Measurements from ENCODE around the gene CCDC183.
"Not testable (repeated sequence)": the region's sequence is repeated elsewhere in the genome, so short reads cannot be mapped to it uniquely, and the experiment has no call there.

The CCDC183 gene

DNA sequence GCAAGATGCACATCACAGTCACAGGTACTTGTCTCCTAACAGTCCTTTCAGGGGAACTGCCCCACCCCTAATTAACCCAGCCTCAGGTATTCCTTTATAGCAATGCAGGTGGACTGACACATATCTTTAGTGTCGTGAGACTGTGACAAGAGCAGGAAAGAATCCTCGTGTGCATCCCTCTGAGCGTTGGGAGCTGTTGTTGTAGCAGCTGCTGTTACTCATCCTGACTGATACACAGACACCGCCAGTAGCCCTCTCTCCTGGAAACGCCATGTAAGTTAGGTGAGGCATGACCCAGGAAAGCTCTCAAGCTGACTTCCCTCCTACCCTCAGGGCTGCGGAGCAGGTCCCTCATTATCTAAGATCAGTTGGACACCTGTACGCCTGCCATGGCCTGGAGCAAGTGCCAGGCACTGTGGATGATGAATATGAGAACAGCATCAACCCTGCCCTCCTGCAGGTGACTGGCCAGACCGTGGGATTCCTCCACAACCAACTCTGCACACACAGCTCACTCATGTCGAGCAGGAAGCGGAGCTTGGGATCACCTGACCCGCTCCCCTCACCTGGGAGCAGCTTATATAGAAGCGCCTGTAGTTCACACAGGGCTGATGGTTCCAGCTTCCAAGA lies 21.6 kb upstream of the CCDC183 start:
- H3K27me3 ChIP-seq (ENCODE audit: insufficient read depth, low read length): peaks cover 20% of the 10 kb centered on the region
- H3K4me3 ChIP-seq (ENCODE audit: low read length): no peak overlapping the region
- H3K4me1 ChIP-seq (ENCODE audit: insufficient read depth, low read length): no peaks in the 10 kb centered on the region
- no peaks in the 10 kb centered on the region for H3K36me3 ChIP-seq (ENCODE audit: insufficient read depth, low read depth, low read length)
- H3K9ac ChIP-seq (ENCODE audit: low read depth, low read length): no peak overlapping the region
- peaks cover 6% of the 10 kb centered on the region; the same call in 1 of the 2 replicates for H3K9me3 ChIP-seq (ENCODE audit: insufficient read depth, low read depth, low read length)
- H3K27ac ChIP-seq (ENCODE audit: low read length): no peak overlapping the region

DNA sequence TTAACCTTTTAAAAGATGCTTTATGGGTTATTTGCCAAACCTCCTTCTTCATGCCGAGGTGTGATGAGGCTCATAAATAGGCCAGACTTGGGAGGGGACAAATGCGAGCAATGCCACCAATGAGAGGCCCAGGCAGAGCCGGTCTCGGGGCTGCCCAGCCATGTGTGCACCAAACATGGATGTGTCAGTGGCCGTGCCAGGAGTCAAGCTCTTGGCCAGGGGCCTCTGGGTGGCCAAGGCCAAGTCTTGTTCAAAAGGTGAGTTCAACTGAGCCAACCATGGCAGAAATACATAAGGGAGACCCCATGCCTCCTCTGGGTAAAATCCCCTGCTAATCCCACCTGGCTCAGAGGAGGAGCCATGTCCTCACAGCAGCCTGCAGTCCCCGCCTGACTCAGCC lies 20.9 kb upstream of the CCDC183 start:
- Histone ChIP-seq H3K27me3 (ENCODE audit: insufficient read depth, low read length) (peaks cover 20% of the 10 kb centered on the region), H3K4me3 (ENCODE audit: low read length) (no peak overlapping the region), H3K27ac (ENCODE audit: low read length) (no peak overlapping the region), H3K36me3 (ENCODE audit: insufficient read depth, low read depth, low read length) (no peaks in the 10 kb centered on the region), H3K9me3 (ENCODE audit: insufficient read depth, low read depth, low read length) (peaks cover 6% of the 10 kb centered on the region; the same call in 1 of the 2 replicates), H3K9ac (ENCODE audit: low read depth, low read length) (no peak overlapping the region), H3K4me1 (ENCODE audit: insufficient read depth, low read length) (no peaks in the 10 kb centered on the region)

DNA sequence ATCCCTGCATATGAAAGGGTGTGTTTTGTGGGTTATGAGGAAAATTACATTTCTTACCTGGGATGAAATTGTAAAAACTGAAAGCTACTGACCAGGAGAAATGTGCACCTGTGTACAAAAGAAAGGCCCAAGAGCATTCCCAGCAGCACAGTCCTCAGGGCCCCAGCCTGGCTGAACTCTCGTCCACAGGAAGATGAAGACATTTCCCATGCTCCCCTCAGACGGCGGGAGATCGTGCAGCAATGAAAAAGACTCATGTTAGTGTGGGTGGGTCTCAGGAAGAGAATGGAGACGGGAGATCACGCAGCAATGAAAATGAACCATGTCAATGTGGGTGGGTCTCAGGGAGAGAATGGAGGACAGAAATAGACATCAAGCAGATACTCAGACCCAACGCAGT lies 19.2 kb upstream of the CCDC183 start:
- no peaks in the 10 kb centered on the region for H3K36me3 ChIP-seq (ENCODE audit: insufficient read depth, low read depth, low read length)
- peaks cover 6% of the 10 kb centered on the region; the same call in 1 of the 2 replicates for H3K9me3 ChIP-seq (ENCODE audit: insufficient read depth, low read depth, low read length)
- no peak overlapping the region for H3K27ac ChIP-seq (ENCODE audit: low read length)
- H3K27me3 ChIP-seq (ENCODE audit: insufficient read depth, low read length): peaks cover 20% of the 10 kb centered on the region
- no peaks in the 10 kb centered on the region for H3K4me1 ChIP-seq (ENCODE audit: insufficient read depth, low read length)
- no peak overlapping the region for H3K4me3 ChIP-seq (ENCODE audit: low read length)
- H3K9ac ChIP-seq (ENCODE audit: low read depth, low read length): no peak overlapping the region

DNA sequence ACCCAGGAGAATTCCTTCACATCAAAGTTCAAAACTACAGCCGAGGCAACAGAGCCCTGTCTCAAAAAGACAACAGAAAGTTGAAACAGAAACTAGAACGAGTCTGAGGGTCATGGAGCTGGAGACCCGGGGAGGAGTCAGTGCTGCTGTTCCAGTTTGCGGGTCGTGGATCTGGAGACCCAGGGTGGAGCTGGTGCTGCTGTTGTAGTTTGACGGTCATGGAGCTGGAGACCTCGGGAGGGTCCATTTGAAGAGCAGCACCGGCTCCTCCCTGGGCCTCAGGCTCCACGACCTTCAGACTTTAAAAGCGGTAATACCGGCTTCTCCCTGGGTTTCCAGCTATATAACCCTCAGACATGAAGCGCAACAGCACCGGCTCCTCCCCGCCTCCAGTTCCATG lies 18.8 kb upstream of the CCDC183 start:
- Histone ChIP-seq H3K4me1 (ENCODE audit: insufficient read depth, low read length) (no peaks in the 10 kb centered on the region), H3K9ac (ENCODE audit: low read depth, low read length) (no peak overlapping the region), H3K27me3 (ENCODE audit: insufficient read depth, low read length) (peaks cover 20% of the 10 kb centered on the region), H3K4me3 (ENCODE audit: low read length) (no peak overlapping the region), H3K36me3 (ENCODE audit: insufficient read depth, low read depth, low read length) (no peaks in the 10 kb centered on the region), H3K9me3 (ENCODE audit: insufficient read depth, low read depth, low read length) (peaks cover 6% of the 10 kb centered on the region; the same call in 1 of the 2 replicates), H3K27ac (ENCODE audit: low read length) (no peak overlapping the region)

DNA sequence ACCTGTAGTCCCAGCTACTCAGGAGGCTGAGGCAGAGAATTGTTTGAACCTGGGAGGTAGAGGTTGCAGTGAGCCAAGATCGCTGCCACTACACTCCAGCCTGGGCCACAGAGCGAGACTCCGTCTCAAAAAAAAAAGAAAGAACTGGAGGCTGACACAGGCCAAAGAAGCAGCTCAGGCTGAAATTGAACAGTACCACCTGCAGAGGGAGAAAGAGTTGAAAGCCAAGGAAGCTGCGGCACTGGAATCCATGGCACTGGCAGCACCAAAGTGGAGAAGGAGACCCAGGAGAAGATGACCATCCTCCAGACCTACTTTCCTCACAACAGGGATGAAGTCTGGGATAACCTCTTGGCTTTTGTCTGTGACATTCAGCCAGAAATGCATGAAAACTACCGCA lies 16.3 kb upstream of the CCDC183 start:
- Histone ChIP-seq H3K4me3 (ENCODE audit: low read length) (no peak overlapping the region), H3K27ac (ENCODE audit: low read length) (no peak overlapping the region), H3K4me1 (ENCODE audit: insufficient read depth, low read length) (no peaks in the 10 kb centered on the region), H3K36me3 (ENCODE audit: insufficient read depth, low read depth, low read length) (no peaks in the 10 kb centered on the region), H3K9ac (ENCODE audit: low read depth, low read length) (no peak overlapping the region), H3K9me3 (ENCODE audit: insufficient read depth, low read depth, low read length) (no peaks in the 10 kb centered on the region), H3K27me3 (ENCODE audit: insufficient read depth, low read length) (peaks cover 20% of the 10 kb centered on the region)

DNA sequence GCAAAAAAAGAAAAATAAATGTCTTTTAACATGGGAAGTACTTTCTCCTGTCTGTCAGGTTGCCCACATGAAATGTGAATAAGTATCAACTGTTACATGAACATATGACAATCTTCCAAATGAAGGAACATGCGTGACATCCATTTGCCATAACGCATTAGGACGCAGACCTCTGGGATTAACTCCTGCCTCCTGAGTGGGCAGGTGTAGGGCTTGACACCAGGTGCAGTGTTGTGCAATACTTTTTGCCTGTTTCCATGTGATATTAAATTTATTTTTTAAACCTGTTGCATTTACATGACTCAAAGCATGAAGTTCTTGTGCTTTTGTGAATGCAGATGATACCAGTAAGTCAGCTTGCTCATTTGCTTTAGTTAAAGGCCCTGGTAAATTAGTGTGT lies 13.7 kb upstream of the CCDC183 start:
- Histone ChIP-seq H3K4me1 (ENCODE audit: insufficient read depth, low read length) (no peaks in the 10 kb centered on the region), H3K27ac (ENCODE audit: low read length) (no peak overlapping the region), H3K9ac (ENCODE audit: low read depth, low read length) (no peak overlapping the region), H3K27me3 (ENCODE audit: insufficient read depth, low read length) (peaks cover 16% of the 10 kb centered on the region), H3K9me3 (ENCODE audit: insufficient read depth, low read depth, low read length) (no peaks in the 10 kb centered on the region), H3K4me3 (ENCODE audit: low read length) (no peak overlapping the region), H3K36me3 (ENCODE audit: insufficient read depth, low read depth, low read length) (no peaks in the 10 kb centered on the region)

DNA sequence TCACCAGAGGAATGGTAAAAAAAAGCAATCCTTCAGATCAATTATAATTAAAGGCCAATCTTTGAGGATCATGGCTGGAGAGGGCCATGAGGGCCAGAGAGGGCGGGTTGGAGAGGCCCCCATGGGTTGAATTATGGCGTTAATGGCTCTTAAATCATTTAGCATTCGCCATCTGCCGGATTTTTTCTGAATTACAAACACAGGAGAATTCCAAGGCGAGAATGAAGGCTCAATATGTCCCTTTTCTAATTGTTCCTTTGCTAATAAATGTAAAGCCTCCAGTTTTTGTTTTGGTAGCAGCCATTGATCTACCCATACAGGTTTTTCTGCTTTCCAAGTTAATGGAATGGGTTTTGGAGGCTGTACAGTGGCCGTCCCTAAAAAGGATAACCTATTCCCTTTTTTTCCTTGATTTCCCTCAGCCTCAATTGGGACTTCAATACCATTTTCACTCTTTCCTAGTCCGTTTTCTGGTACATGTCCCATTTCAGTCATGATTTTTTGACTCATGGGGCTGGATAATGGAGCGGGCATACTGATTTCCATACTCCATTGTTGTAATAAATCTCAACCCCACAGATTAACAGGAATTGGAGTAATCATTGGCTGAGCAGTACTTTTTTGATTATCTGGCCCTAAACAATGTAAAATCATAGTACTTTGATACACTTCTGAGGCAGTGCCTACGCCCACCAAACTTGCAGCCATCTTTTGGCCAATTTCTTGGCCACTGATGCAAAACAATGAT lies 11.7 kb upstream of the CCDC183 start:
- Histone ChIP-seq H3K4me3 (ENCODE audit: low read length) (no peak overlapping the region), H3K4me1 (ENCODE audit: insufficient read depth, low read length) (no peaks in the 10 kb centered on the region), H3K9me3 (ENCODE audit: insufficient read depth, low read depth, low read length) (no peaks in the 10 kb centered on the region), H3K27ac (ENCODE audit: low read length) (no peak overlapping the region), H3K9ac (ENCODE audit: low read depth, low read length) (no peak overlapping the region), H3K27me3 (ENCODE audit: insufficient read depth, low read length) (no peaks in the 10 kb centered on the region), H3K36me3 (ENCODE audit: insufficient read depth, low read depth, low read length) (no peaks in the 10 kb centered on the region)

DNA sequence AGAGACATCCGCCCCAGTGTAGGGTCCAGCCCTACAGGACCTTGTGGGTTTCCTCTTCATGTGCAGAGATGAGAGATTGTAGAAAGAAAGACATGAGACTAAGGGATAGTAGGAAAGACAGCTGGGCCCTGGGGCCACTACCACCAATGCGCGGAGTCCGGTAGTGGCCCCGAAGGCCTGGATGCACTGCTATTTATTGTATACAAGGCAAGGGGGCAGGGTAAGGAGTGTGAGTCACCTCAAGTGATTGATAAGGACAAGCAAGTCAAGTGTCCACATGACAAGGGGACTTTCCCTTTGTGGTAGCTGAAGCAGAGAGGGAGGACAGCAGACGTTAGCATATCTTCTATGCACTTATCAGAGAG lies 11.2 kb upstream of the CCDC183 start:
- H3K4me3 ChIP-seq (ENCODE audit: low read length): no peak overlapping the region
- H3K36me3 ChIP-seq (ENCODE audit: insufficient read depth, low read depth, low read length): no peaks in the 10 kb centered on the region
- no peaks in the 10 kb centered on the region for H3K9me3 ChIP-seq (ENCODE audit: insufficient read depth, low read depth, low read length)
- no peak overlapping the region for H3K9ac ChIP-seq (ENCODE audit: low read depth, low read length)
- no peaks in the 10 kb centered on the region for H3K4me1 ChIP-seq (ENCODE audit: insufficient read depth, low read length)
- H3K27me3 ChIP-seq (ENCODE audit: insufficient read depth, low read length): no peaks in the 10 kb centered on the region
- no peak overlapping the region for H3K27ac ChIP-seq (ENCODE audit: low read length)

DNA sequence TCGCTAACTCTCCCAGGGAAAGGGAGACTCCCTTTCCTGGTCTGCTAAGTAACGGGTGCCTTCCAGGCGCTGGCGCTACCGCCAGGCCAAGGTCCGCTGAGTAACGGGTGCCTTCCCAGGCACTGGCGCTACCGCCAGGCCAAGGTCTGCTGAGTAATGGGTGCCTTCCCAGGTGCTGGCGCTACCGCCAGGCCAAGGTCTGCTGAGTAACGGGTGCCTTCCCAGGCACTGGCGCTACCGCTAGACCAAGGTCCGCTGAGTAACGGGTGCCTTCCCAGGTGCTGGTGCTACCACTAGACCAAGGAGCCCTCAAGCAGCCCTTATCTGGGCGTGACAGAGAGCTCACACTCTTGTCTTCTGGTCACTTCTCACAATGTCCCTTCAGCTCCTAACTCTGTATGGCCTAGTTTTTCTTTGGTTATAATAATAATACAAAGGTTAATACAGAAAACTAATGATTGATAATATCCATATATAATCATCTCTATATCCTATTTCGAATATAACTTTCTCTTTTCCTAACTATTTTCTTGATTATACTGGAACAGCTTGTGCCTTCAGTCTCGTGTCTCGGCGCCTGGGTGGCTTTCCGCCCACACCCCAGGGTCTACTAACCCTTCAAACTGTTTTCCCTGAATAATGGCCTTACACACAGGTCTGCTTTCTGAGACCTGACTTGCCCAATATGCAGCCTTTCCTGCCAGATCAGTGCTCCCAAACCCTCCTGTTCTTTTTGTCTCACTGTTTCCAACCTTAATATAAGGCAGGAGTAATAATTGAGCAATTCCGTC lies 10.4 kb upstream of the CCDC183 start:
- H3K27ac ChIP-seq (ENCODE audit: low read length); H3K4me1 ChIP-seq (ENCODE audit: insufficient read depth, low read length); H3K4me3 ChIP-seq (ENCODE audit: low read length); H3K27me3 ChIP-seq (ENCODE audit: insufficient read depth, low read length); H3K9me3 ChIP-seq (ENCODE audit: insufficient read depth, low read depth, low read length); H3K9ac ChIP-seq (ENCODE audit: low read depth, low read length); H3K36me3 ChIP-seq (ENCODE audit: insufficient read depth, low read depth, low read length): not testable (repeated sequence)

DNA sequence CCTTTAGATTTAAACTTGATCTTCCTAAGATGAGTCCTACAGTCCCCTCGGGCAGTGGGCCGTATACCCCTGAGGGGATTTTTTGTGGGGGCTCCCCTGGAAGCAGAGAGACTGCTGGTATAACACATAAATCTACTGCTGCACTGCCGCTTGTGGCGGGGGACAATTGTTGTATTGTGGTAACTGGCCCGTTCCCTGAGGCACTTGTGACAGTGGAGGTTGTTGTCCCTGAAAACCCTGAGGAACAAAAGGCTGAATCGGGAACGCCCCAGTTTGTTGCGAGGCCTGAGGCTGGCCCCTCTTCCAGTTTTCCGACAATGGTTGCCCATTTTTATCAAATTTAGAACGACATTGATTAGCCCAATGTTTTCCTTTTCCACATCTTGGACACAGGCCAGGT lies 9.7 kb upstream of the CCDC183 start:
- no peak overlapping the region for H3K27ac ChIP-seq (ENCODE audit: low read length)
- no peaks in the 10 kb centered on the region for H3K27me3 ChIP-seq (ENCODE audit: insufficient read depth, low read length)
- H3K4me3 ChIP-seq (ENCODE audit: low read length): no peak overlapping the region
- no peaks in the 10 kb centered on the region for H3K9me3 ChIP-seq (ENCODE audit: insufficient read depth, low read depth, low read length)
- no peak overlapping the region for H3K9ac ChIP-seq (ENCODE audit: low read depth, low read length)
- no peaks in the 10 kb centered on the region for H3K36me3 ChIP-seq (ENCODE audit: insufficient read depth, low read depth, low read length)
- H3K4me1 ChIP-seq (ENCODE audit: insufficient read depth, low read length): peaks cover 3% of the 10 kb centered on the region; the same call in 1 of the 2 replicates

DNA sequence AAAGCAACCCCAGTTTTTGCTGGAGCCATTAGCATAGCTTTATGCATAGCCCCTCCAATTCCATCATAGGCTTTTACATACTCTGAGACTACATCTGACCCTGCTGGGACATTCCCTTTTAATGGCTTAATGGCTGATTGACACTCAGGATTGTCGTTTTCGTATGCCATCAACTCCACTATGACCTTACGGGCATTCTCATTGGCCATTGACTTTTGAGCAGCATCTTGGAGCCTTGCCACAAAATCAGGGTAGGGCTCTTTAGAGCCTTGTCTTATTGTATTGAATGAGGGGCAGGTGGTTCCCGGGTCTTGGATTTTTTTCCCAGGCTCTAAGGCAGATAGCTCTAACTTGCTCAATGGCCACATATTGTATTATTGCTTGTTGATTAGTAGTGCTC lies 9.2 kb upstream of the CCDC183 start:
- not testable (repeated sequence) for H3K27me3 ChIP-seq (ENCODE audit: insufficient read depth, low read length); H3K27ac ChIP-seq (ENCODE audit: low read length); H3K9ac ChIP-seq (ENCODE audit: low read depth, low read length); H3K4me1 ChIP-seq (ENCODE audit: insufficient read depth, low read length); H3K4me3 ChIP-seq (ENCODE audit: low read length); H3K9me3 ChIP-seq (ENCODE audit: insufficient read depth, low read depth, low read length); H3K36me3 ChIP-seq (ENCODE audit: insufficient read depth, low read depth, low read length)

All from iPS-20b (cell line).